IPS DF 6.9 (cell line): ENCODE data around the gene SLC7A8.

Experiments used
- DNase-seq: peaks from one replicate; pipeline ENCODE4 v3.0.0-alpha.2; 2013; ENCODE audit warnings: low read depth, low spot score
- H3K27ac ChIP-seq: one replicate; pipeline ENCODE4 v1.5.1; 2013; ENCODE audit warnings: low read length, control low read depth
- H3K27me3 ChIP-seq: 2 replicates; pipeline ENCODE4 v1.6.1; 2013; ENCODE audit warnings: mild to moderate bottlenecking, low read length; ENCODE audit not compliant: control insufficient read depth, insufficient read depth
- H3K36me3 ChIP-seq: 2 replicates; pipeline ENCODE4 v1.6.1; 2013; ENCODE audit warnings: low read length; ENCODE audit not compliant: control insufficient read depth, insufficient read depth
- H3K4me1 ChIP-seq: 2 replicates; pipeline ENCODE4 v1.6.1; 2013; ENCODE audit warnings: low read length; ENCODE audit not compliant: control insufficient read depth, insufficient read depth
- H3K4me3 ChIP-seq: 2 replicates; pipeline ENCODE4 v1.5.1; 2013; ENCODE audit warnings: mild to moderate bottlenecking, low read length
- H3K9me3 ChIP-seq: 2 replicates; pipeline ENCODE4 v1.6.1; 2013; ENCODE audit warnings: low read length, inconsistent platforms; ENCODE audit not compliant: control insufficient read depth, insufficient read depth
- WGBS: extraction: QIAGEN DNeasy Blood & Tissue Kit; methylation state at CpG from one replicate; pipeline ENCODE4 v1.1.7; 2013; ENCODE audit warnings: mixed read lengths, missing lambda C conversion rate; ENCODE audit not compliant: insufficient read length, insufficient coverage; 5-methylcytosine and 5-hydroxymethylcytosine counted together

The SLC7A8 gene

DNA sequence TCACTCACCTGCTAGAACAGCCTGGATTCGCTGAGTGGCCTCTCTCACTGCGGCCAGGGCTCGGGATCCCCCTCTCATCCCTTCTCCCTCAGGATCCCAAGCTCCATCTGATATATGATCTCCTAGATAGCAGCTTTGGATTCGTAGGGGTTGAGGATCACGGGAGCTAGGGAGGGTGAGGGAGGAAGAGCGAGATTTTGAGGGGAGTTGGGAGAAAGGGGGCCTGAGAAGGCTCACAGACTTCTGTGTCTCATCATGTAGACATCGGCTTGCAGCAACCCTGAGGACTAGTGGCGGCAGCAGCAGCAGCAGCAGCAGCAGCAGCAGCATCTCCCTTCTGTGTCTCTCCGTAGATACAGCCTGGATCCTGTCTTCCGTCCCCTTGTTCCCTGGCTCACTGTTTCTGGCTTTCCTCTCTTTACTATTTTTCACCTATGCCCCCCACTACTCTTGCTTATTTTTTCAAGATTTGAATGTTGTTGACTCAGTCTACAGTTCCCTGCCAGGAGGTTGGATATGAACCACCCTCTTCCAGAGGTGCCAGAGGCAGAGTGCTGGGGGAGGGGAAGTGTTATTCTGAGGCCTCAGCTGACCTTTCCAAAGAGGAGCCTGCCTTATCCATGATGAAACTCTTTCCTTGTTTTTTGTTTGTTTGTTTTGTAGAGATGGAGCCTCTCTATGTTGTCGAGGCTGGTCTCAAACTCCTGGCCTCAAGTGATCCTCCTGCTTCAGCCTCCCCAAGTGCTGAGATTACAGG is 78.7 kb downstream of the SLC7A8 start, which contains the start of gene CIROP:
Gene CIROP, minus strand, starts transcription at position 399 of the 757 bp plus-strand sequence. Its CDS starts 69 bp downstream, at position 330.
- 0 out of 2 replicates have a peak, but pooled peaks cover 1% of the 10 kb centered on the region for H3K4me1 ChIP-seq
- no peaks in the 10 kb centered on the region for H3K36me3 ChIP-seq
- H3K9me3 ChIP-seq = no peaks in the 10 kb centered on the region
- H3K4me3 ChIP-seq = no peak within 1 kb of the TSS
- whole genome bisulfite sequencing = 100% methylated on average over 2 of the region's 11 CpGs
- no peak for DNase-seq
- no peak within 1 kb of the TSS for H3K27ac ChIP-seq
- H3K27me3 ChIP-seq = no peaks in the 10 kb centered on the region

DNA sequence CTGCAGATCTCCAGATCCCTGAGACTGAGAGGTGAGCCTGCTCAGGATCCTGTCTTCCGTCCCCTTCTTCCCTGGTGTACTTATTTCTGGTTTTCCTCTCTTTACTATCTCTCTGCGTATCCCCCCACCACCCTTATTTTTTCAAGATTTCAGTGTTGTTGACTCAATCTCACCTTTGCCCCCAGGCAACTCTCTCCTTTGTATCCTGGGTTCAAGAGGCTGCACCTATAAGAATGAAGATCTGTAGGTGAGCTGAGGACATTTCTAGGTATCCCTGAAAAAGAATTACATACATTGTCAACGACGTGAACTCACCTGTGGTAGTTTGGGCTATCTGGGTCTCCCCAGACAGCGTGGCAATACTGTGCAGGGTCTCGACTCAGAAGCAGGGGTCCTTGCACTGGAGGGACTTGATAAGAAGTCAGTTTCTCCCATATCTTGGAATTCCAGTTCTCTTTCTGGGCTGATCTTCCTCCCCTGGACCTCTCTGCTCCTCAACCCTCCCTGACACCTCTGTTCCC is 79.3 kb downstream of the SLC7A8 start:
- no peaks in the 10 kb centered on the region for H3K9me3 ChIP-seq
- 0 out of 2 replicates have a peak, but pooled peaks cover 1% of the 10 kb centered on the region for H3K4me1 ChIP-seq
- no peak overlapping the region for H3K4me3 ChIP-seq
- no peaks in the 10 kb centered on the region for H3K36me3 ChIP-seq
- DNase-seq = no peak
- no peak overlapping the region for H3K27ac ChIP-seq
- no CpG with 5 or more reads among the region's 6 CpGs for WGBS
- no peaks in the 10 kb centered on the region for H3K27me3 ChIP-seq

DNA sequence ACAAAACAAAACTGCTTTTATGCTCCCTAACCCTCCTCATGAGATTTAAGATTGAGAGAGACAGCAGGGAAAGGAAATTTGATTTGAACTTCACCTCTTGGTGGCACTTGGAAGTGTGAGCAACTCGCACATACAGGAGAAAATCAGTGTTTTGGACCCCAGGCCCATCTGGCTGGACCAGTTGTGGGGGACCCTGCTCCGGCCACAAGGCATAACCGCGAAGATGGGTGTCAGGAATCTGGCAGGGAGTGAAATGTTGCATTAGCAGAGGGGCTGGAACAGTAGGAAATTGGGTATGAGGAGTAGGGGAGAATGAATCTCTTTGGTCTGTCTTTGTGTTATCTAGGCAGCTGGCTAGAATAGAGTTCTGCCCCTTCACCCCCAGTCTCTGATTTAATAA is 79.9 kb downstream of the SLC7A8 start:
- Histone ChIP-seq H3K4me3 (no peak overlapping the region), H3K27ac (no peak overlapping the region), H3K9me3 (no peaks in the 10 kb centered on the region), H3K4me1 (0 out of 2 replicates have a peak, but pooled peaks cover 1% of the 10 kb centered on the region), H3K36me3 (no peaks in the 10 kb centered on the region), H3K27me3 (no peaks in the 10 kb centered on the region)
- no CpG with 5 or more reads among the region's 4 CpGs for WGBS
- no peak for DNase-seq

DNA sequence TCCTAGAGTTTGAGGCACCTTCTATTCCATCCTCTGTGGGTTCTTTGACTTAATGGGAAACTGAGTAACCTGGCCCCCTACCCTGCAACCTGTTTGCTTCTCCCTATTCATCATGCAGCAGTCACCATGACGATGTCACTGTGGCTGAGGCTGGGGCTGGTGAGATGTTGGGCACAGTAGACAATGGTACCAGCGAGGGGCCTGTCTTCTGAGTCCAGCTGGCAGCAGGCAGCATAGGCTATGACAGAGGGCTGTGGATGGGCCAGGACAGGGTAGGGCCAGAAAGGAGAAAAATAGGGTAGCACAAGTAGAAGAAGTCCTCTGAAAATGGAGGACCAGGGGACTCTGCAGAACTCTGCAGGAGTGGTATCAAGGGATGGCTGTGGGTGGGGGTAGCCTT is 80.7 kb downstream of the SLC7A8 start:
- Histone ChIP-seq H3K27me3 (no peaks in the 10 kb centered on the region), H3K36me3 (peaks cover 5% of the 10 kb centered on the region; the same call in 1 of the 2 replicates)

DNA sequence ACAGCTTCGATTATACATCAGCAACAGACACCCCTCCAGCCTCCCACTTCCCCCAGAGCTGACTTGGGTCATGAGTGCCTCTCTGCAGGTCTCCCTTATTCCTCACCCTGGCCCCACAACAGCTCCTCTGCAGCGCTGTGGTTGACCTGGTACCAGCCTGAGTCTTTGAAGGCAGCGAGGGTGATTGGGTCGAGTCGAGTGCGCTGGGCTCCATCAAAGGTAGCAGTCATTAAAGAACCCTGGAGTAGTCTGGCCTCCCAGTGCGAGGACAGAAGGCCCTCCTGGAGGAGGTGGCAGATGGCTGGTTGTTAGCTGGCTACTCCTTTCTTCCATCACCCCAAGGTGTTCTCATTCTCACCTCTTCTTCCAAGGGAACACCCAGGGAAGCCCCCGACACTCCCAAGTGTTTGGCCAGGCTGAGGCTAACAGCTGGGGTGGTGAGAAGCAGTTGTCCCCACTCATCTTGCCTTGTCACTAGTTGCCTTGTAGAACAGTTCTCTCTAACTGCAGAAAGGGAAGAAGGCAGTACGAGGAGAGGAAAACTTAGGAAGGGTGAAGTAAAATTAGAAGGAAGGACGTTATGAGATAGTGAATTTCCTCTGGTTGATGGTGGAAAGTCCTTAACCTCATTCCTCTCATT is 81.4 kb downstream of the SLC7A8 start:
- DNase-seq = no peak
- H3K27ac ChIP-seq = no peak overlapping the region
- H3K36me3 ChIP-seq = peaks cover 7% of the 10 kb centered on the region; the same call in 1 of the 2 replicates
- H3K4me3 ChIP-seq = no peak overlapping the region
- no peaks in the 10 kb centered on the region for H3K27me3 ChIP-seq
- H3K9me3 ChIP-seq = no peaks in the 10 kb centered on the region
- 0 out of 2 replicates have a peak, but pooled peaks cover 1% of the 10 kb centered on the region for H3K4me1 ChIP-seq
- 100% methylated on average over 2 of the region's 10 CpGs for WGBS

More for the DNA sequence above, 80.7 kb downstream of the SLC7A8 start:
- no peak for DNase-seq
- WGBS = no CpG with 5 or more reads among the region's 2 CpGs
- Histone ChIP-seq H3K4me3 (no peak overlapping the region), H3K4me1 (0 out of 2 replicates have a peak, but pooled peaks cover 1% of the 10 kb centered on the region), H3K27ac (no peak overlapping the region), H3K9me3 (no peaks in the 10 kb centered on the region)

DNA sequence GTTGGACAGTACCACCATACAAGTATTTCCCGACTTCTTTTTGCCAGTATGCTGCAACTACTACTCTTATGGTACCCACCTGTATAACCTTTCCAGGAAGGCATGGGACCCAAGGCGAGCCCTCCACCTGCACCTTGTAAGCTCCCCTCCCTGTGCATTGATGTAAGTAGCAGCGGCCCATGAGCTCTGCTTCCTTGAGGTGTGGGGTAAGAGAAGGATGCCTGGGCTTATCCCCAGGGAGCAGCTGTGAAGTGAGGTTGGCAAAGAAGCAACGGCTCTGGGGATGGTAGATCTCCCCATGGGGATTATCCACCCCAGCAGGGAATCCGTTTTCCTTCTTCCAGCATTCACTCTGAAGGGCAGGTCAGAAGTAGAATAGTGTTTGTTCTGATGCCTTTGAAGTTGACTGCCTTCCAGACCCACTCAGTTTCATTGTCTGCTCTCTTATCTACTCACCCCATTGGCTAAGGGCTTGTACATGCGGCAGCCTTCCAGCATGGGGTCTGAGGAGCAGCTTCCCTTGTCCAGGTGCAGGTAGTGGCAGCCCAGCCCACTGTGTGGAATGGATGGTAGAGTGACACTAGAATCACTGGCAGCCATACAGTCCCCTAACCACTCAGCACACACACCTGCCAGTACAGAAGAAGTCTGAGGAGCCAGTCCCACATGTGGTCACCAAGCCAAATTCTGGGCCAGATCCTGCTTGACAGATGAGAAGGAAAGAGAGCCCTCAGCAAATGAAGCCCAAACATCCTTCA is 82.1 kb downstream of the SLC7A8 start:
- Histone ChIP-seq H3K4me1 (peaks cover 1% of the 10 kb centered on the region; the same call in 1 of the 2 replicates), H3K27me3 (no peaks in the 10 kb centered on the region), H3K4me3 (no peak overlapping the region), H3K36me3 (peaks cover 7% of the 10 kb centered on the region; the same call in 1 of the 2 replicates), H3K27ac (no peak overlapping the region), H3K9me3 (no peaks in the 10 kb centered on the region)
- WGBS = no CpG with 5 or more reads among the region's 6 CpGs
- DNase-seq = no peak

DNA sequence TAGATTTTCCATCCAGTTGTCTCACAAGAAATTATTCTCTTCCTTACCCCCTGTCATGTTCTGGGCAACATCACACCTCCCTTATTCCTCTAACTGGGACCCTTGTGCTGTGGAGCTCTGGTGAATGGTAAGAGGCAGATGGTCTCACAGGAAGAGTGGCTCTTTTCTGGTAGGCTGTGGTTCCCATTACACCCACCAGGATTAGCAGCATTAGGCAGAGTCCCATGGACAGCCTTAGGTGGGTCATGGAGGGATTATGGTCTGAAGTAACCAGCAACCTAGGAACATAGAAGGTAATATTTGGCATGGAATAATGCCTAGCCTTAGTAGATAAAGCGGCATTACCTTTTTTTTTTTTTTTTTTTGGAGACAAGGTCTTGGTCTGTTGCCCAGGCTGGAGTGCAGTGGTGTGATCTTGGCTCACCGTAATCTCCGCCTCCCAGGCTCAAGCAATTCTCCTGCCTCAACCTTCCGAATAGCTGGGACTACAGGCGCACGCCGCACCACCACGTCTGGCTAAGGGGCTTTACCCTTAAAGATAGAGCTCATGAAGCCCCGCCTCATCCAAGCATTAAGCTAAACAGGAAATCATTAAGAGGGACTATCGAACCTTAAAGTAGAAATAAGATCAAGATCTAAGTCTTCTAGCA is 84.1 kb downstream of the SLC7A8 start:
- H3K4me3 ChIP-seq = no peak overlapping the region
- no peak for DNase-seq
- no peaks in the 10 kb centered on the region for H3K27me3 ChIP-seq
- H3K9me3 ChIP-seq = no peaks in the 10 kb centered on the region
- no CpG with 5 or more reads among the region's 10 CpGs for WGBS
- H3K27ac ChIP-seq = no peak overlapping the region
- no peaks in the 10 kb centered on the region; the same call in 1 of the 2 replicates for H3K4me1 ChIP-seq
- H3K36me3 ChIP-seq = peaks cover 7% of the 10 kb centered on the region; the same call in 1 of the 2 replicates

DNA sequence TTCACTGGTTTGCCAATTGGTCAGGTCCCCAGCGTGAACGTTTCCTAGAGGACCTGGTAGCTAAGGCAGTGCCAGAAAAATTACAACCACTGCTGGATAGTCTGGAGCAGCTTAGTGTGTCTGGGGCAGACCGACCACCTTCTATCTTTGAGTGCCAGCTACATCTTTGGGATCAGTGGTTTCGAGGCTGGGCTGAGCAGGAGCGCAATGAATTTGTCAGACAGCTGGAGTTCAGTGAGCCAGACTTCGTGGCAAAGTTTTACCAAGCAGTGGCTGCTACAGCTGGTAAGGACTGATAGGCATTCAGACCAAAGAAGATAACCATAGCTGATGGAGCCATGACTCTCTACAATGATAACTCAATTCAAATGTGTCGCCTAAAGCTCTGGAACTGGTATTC is 85.7 kb downstream of the SLC7A8 start:
- DNase-seq = no peak
- H3K9me3 ChIP-seq = no peaks in the 10 kb centered on the region
- WGBS = no CpG with 5 or more reads among the region's 7 CpGs
- no peaks in the 10 kb centered on the region for H3K27me3 ChIP-seq
- H3K4me1 ChIP-seq = no peaks in the 10 kb centered on the region; the same call in 1 of the 2 replicates
- peaks cover 7% of the 10 kb centered on the region; the same call in 1 of the 2 replicates for H3K36me3 ChIP-seq
- H3K4me3 ChIP-seq = no peak overlapping the region
- no peak overlapping the region for H3K27ac ChIP-seq

DNA sequence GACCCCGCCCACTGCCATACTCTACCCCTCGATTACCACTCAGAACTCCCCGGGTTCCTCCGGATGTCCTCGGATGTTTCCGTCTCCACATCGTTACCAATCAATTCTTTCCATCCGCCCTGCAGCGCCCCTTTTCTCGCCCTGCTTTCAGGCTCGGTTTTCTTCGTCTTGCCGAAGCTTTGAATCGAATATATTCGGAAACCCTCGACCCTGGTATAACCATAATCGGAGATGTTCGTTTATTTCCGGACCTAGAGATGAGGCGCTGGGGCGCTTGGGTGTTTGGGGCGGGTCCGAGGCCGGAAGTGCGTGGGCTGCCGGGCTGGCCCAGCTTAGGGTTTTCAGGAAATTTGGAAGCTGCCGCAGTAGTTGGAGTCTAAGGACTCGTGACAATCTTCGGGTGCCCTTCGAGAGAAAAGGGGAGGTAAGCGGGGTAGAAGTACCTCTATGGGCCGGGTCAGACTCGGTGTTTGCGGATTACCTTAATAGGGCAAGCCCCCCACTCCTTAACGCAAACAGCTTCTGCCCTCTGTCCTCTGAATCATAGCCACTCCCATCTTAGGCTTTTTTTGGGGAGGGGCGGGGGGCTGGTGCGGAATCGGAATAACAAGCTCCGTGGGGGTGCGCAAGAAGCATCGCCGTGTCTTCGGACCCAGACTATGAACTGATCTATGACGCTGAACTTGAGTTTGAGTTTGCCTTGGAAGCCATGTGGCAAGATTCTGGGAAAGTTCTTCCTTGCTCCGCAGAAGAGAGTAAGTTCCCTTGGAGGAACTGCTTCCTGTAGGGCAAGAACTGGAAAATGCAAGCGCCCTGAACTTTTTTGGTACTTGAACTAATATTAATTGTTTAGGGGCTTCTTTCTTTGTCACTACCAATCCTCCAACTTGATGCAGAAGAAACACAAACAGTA is 88.0 kb downstream of the SLC7A8 start, which contains the start of gene C14orf119:
Gene C14orf119, plus strand, starts transcription at position 310 of the 913 bp plus-strand sequence. CDS start 2,154 bp downstream, outside the sequence.
- WGBS = no CpG with 5 or more reads among the region's 46 CpGs
- peak; percentile 99 for DNase-seq
- Histone ChIP-seq H3K9me3 (no peaks in the 10 kb centered on the region), H3K27ac (no peak within 1 kb of the TSS), H3K4me3 (peak within 1 kb of the TSS; percentile 92), H3K4me1 (no peaks in the 10 kb centered on the region; the same call in 1 of the 2 replicates), H3K36me3 (peaks cover 7% of the 10 kb centered on the region; the same call in 1 of the 2 replicates), H3K27me3 (no peaks in the 10 kb centered on the region)
